Activated CD4-positive, alpha-beta T cell treated with anti-CD3 and anti-CD28 coated beads, Interleukin-2, amount 50 U/mL, for 48 hours (primary cell): ENCODE results near the gene CYB5RL.

Experiments
- DNase-seq, 2 experiments: peaks; one replicate each; pipeline ENCODE4 v3.0.0-alpha.2; 2020

Gene CYB5RL

DNA sequence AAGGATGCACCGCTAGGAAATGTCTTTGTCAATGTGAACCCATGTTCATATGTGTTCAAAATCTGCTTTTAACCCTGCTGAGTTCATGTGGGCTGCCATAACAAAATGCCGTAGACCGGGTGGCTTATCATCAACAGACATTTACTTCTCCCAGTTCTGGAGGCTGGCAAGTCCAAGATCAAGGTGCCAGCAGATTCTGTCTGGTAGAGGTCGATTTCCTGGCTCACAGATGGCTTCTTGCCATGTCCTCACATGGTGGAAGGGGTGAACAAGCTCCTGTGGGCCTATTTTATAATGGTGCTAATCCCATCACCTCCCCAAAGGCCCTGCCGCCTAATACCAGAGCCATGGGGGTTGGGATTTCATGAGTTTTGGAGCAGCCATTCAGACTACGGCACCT lies 42.4 kb downstream of the CYB5RL start:
- DNase-seq, result no peak

DNA sequence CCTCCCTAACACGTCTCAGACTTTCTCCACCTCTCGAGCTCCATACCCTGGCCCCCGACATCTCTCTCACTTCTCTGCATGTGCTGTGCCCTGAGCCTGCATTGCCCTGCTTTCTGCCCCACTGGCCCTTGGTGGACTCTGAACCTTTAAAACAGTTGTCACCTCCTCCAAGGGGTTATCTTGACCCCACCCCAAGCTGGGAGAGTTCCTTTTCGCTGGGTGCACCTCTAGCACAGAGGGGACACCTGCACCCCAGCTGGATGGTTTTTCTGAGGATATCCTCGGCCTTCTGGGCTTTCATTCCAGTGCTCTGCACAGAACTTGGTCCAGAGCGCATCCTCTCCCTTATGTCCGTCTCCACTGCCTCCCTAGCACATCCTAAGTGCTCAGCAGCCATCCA lies 42.8 kb downstream of the CYB5RL start:
- no peak for DNase-seq

DNA sequence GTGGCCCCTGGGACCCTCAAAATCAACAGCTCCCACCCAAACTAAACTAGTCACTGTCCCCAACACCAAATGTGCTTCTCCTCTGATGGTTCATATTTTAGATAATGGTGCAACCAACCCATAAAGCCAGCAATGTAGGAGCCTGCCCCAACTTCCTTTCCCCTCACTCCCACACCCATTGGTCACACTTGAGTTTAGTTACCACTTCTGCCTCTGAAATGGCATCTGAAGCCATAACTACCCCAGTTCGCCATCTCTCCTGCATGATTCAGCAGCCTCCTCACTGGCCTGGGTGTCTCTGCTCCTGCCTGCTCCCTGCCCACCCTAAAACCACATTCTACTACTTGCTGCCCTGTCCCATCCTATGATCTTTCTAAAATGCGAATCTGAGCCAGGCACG lies 43.6 kb downstream of the CYB5RL start:
- no peak for DNase-seq

DNA sequence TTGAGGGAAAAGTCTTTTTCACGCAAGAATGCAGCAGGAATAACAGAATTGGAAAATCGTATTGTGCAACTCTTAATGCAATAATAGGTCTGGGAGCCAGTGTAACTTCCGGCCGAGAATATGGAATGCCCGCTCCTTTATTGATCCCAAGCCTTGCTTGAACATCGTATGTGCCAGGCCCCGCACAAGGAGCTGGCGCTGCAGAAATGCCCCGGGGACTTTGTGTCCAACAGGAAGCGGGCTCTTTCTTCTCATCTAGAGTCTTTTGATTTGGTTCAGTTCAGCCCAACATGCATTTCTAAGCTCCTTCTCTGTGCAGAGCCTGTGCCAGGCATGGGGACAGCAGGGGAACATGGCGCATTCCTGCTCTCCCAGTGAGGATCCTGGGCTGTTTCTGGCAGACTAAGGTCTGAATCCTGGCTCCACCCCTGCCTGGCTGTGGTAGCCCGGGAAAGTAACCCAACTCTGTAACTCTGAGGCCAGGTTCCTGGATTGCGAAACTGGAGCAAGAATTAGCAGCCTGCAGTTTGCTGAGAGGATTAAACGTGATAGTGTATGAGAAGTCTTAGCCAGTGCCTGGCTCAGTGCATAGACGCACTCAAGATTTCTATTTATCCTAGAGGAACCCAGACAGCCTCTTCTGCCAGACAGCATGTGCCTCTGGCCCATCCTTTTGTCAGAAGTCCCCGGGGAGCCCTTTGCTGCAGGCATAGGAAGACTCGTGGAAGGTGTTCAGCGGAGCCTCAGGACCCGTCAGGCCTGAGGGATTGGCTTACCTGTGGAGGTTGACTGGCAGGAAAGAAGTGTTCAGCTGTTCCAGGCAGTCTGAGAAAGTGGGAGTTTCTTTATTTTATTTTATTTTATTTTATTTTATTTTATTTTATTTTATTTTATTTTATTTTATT lies 46.0 kb downstream of the CYB5RL start:
- no peak for DNase-seq

DNA sequence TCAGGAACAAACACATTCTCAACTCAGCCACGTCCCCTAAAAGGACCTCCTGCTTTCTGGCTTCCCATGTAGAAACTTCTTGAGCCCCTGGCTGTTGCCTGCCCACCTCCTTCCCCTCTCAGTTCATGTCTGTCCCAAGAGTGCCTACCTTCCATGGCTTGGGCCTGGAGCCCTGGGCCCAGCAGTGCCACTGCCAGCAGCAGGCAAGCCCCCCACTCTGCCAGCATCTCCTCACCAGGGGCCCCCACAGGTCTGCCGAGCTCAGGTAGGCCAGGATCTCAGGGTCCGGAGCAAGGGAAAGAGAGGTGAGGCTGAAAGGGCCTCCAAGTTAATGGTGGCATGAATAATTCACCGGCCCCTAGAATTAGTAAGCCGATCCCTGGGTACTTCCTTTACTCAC lies 47.1 kb downstream of the CYB5RL start, which contains the start of gene CDCP2:
CDCP2 (minus strand) TSS at position 305 of the 400 bp plus-strand sequence; CDS start at position 227, 78 bp downstream.
- DNase-seq, result no peak

DNA sequence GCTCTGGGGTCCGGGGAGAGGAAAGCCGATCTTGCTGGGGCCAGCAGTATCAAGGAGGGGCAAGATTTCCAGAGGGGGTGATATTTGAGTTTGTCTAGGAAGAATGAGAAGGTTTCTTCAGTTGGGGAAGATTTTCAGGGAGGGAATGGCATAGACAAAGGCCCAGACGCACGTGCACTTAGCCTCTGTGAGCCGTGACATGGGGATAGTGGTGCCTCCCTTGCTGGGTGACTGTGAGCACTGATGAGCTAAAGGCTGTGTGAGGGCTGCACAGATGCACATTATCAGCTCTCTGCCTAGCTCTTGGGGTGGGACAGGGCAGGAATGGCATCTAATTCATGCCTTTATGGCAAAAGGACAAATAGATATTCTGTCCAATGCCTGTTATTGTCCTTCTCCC lies 48.8 kb downstream of the CYB5RL start:
- DNase-seq, result no peak
